Mononuclear cell (primary cell): ENCODE measurements around the gene SMPX. TPM values are rescaled to one million over a fixed set of nuclear protein-coding genes. Genes with fewer than 3 reads are reported as not detected.

Source experiments
- H3K27me3 ChIP-seq: 2 replicates; pipeline ENCODE4 v1.6.0; 2011; ENCODE audit warnings: low read length, control low read depth; ENCODE audit not compliant: insufficient read depth
- H3K4me1 ChIP-seq: 2 replicates; pipeline ENCODE4 v1.5.1; 2011; ENCODE audit warnings: mild to moderate bottlenecking, low read length, control low read depth; ENCODE audit not compliant: insufficient read depth
- H3K4me3 ChIP-seq: 2 replicates; pipeline ENCODE4 v1.5.1; 2011; ENCODE audit warnings: mild to moderate bottlenecking, low read length, moderate library complexity
- H3K9me3 ChIP-seq: 2 replicates; pipeline ENCODE4 v1.5.1; 2011; ENCODE audit warnings: low read depth, mild to moderate bottlenecking, control low read depth, low read length
- total RNA-seq: library from RNA; depleted of rRNA; stranded (reverse); fragments of >200 nt; gene quantifications from one replicate; pipeline ENCODE4 v1.2.3, GENCODE V29; 2012

The SMPX gene
- total RNA-seq, 1 donor: not detected

DNA sequence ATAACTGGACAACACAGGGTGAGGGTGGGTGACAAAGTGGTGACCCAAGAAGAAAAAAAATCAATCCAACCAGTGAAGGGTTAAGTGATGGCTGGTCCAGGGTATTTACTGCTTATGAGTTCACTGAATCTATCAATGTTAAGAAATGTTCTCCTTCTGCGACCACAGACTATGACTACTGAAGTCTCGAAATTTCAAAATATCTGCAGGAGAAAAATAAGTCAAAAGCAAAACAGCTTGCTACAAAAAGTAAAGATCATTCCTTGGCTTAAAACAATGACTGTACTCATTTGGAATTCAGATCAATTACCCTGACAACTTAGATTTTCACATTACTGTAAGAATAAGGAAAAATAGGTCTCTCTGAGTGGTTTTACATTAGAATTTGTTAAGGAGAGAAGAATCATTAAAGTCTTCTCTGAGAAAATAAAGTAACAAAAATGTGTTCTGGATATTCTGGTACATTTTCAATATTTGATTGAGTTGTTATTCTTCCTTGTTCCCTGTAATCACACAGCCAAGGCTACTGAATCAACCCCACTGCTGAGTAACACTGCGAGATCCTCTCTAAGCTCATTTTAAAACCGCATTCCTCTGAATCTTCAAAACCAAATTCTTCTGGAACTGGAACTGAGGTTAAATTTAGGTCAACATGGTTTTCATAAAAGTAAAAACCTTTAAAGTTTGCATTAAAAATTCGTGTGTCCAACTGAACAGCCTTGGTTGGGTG is 22.7 kb downstream of the SMPX start:
- Histone ChIP-seq H3K4me1 (no peaks in the 10 kb centered on the region), H3K9me3 (no peaks in the 10 kb centered on the region), H3K4me3 (no peak overlapping the region), H3K27me3 (no peaks in the 10 kb centered on the region)

DNA sequence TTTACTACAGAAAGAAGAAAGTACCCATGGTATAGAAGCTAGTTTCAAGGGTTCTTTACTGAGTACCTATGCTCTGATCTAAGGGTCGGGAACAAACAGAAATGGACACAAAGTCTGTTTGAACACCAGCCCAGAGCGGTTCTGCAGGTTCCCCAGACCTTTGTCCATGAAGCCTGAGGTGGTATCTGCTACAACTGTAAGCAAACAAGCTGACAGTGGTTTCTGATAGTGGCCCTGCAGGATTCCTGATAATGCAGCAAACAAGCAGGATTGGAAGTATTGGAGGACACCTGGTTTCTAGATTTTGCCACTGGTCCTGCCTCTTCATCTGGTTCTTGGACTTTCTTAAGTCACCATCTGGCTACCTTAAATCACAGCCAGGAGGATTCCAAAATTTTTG is 23.7 kb downstream of the SMPX start:
- H3K4me3 ChIP-seq: no peak overlapping the region
- H3K27me3 ChIP-seq: no peaks in the 10 kb centered on the region
- no peaks in the 10 kb centered on the region for H3K4me1 ChIP-seq
- no peaks in the 10 kb centered on the region for H3K9me3 ChIP-seq

DNA sequence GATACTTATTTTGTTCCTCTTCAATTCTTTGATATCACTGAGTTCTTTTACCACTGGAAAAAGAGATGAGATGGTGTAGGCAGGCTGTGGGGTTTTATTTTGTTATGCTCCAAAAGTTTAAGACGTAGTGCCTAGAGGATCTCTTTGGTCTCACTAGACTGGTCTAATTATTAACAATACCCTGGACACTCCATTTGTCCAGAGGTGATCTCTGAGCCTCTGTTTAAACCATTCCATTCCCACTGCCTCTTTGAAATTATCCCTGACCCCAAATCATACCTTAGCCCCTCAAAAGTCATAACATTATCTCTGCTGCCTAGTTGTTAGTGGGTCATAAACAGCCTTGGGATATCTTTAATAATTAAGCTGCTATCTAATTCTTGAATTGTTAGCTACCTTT is 24.2 kb downstream of the SMPX start:
- Histone ChIP-seq H3K4me1 (no peaks in the 10 kb centered on the region), H3K9me3 (no peaks in the 10 kb centered on the region), H3K27me3 (no peaks in the 10 kb centered on the region), H3K4me3 (no peak overlapping the region)

DNA sequence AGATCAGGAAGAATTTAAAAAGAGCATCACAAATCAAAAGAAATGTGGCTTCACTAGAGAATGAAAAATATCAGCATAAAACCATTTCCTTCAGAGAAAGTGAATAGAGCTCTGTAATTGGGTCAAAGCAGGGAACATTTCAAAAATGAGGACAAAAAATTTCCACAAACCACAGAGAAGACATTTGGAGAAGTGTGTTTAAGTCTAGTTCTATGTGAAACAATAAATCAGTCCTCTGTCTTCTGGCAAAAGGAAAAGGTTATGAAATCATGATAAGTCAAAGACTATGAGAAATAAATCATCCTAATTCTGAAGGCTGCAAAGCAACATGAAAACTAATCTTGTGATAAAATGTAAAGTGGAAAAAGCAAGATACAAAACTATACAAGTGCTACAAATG is 27.9 kb downstream of the SMPX start:
- Histone ChIP-seq H3K27me3 (no peaks in the 10 kb centered on the region), H3K9me3 (no peaks in the 10 kb centered on the region), H3K4me3 (no peak overlapping the region), H3K4me1 (no peaks in the 10 kb centered on the region)

DNA sequence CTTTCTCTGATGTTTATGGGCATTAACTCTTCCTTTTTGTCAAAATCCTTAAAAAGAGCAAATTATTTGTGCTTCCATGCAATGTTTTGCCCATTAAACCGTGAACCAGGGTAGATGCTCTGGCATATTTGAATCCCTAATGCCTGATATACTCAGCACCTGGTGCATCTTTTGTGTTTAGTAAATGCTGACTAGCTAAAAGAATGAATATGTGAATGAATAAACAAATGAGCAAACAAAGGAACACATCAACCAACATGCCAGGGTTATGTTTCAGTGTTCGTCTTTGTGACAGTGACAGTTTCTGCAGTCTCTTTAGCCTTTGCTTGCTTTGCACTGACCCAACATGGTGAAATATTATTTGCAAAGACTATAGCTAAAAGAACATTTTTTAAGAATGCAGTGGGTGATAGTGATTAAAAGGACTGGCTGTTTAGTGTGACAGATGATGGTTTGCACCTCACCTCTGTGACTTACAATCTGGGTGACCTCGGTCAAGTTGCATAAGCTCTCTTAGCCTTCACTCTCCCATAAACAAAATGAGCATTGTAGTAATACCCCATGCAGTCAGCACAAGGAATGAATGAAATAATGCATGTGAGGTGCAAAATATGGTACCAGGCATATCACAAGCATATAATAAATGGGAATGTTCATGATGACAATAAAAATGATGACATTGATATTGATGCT is 29.5 kb downstream of the SMPX start:
- Histone ChIP-seq H3K4me1 (no peaks in the 10 kb centered on the region), H3K9me3 (no peaks in the 10 kb centered on the region), H3K4me3 (no peak overlapping the region), H3K27me3 (no peaks in the 10 kb centered on the region)

DNA sequence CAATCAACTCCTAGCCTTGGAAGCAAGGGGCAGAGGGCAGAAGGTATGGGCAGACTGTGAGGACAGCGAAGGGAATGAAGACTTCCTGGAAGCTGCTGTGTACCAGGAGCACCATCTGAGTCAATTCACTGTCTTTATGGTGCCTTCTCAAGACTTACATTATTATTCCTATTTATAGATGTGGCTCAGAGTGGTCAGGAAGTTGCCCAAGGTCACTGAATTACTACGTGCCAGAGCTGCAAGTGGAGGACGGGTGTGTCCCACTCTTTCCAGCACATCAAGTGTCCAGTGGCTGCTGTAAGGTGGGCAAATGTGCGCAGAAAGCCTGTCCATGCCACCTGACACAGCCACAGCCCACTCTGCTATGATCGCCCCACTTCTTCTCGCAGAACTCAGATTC is 32.0 kb downstream of the SMPX start:
- H3K4me1 ChIP-seq: no peaks in the 10 kb centered on the region
- H3K27me3 ChIP-seq: no peaks in the 10 kb centered on the region
- H3K9me3 ChIP-seq: no peaks in the 10 kb centered on the region
- no peak overlapping the region for H3K4me3 ChIP-seq

DNA sequence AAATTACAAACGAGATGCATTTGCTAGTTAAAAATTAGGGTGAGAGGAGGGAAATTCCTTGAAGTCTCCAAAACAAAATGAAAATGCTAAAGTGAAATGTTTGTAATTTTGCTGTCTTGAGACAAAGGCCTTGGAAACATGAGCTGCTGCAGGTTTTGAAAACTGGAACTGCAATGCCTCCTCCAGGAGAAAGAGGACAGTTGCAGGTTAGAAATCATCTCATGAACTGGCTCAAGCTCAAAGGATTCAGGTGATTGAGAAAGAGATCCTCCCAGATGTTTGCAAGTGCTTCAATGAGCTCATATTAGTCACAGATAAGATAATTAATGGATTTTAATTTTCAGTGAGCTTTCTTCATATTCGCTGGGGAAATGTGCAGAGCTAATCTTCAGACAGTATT is 32.4 kb downstream of the SMPX start:
- H3K4me3 ChIP-seq: no peak overlapping the region
- no peaks in the 10 kb centered on the region for H3K9me3 ChIP-seq
- H3K4me1 ChIP-seq: no peaks in the 10 kb centered on the region
- H3K27me3 ChIP-seq: no peaks in the 10 kb centered on the region

DNA sequence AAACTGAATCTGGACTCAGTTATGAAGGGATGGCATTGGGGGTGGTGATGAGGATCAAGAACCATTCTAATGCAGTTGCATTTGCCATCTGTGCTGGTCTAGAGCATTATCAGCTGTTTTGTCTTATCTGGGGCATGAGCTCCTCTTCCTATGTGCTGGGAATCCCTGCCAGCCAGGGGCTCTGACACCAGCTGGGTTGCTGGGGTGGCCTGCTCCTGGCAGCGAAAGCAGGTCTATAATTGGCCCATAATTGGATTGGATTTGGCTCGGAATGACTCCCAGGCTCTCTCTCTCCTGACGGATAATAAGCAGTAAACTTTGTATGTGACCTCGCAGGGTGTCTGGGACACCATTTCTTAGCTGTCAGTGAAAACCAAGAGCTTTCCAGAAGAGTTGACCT is 34.1 kb downstream of the SMPX start:
- no peaks in the 10 kb centered on the region for H3K4me1 ChIP-seq
- no peak overlapping the region for H3K4me3 ChIP-seq

DNA sequence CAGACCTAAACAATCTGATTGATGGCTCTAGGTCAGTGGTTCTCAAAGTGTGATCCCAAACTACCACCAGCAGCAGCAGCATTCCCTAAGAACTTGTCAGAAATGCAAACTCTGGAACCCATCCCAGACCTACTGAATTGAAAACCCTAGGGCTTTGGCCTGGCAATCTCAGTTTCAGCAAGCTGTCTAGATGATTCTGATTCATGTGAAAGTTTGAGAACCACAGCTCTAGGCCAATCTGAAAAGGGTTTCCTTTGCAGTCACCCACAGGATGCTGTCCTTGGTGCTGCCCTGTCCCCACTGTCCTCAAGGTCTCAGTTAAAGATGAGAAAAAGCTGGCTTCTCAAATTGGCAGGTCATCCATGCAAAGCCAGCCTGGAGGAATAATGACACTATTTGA is 34.8 kb downstream of the SMPX start:
- Histone ChIP-seq H3K4me3 (no peak overlapping the region), H3K4me1 (no peaks in the 10 kb centered on the region), H3K27me3 (no peaks in the 10 kb centered on the region), H3K9me3 (no peaks in the 10 kb centered on the region)

More for the DNA sequence above, 34.1 kb downstream of the SMPX start:
- Histone ChIP-seq H3K27me3 (no peaks in the 10 kb centered on the region), H3K9me3 (no peaks in the 10 kb centered on the region)

DNA sequence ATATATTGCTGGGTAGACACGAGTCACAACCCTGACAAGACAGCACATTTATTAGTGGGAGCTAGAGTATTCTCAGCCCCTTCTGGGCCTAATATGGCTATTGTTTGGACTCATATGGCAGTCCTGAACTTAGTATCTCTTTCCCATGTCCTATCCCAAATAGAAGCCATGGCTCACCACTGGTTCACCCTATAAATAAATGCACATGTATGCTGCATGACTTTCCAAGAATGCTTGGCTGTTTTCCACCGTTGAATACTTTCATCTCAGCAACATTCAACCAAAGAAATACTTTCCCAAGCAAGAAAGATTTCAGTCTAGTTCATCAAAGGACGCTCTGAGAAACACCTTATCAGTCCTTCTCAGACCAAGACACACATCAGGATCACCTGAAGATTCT is 36.7 kb downstream of the SMPX start:
- Histone ChIP-seq H3K4me1 (no peaks in the 10 kb centered on the region), H3K9me3 (no peaks in the 10 kb centered on the region), H3K27me3 (no peaks in the 10 kb centered on the region), H3K4me3 (no peak overlapping the region)

DNA sequence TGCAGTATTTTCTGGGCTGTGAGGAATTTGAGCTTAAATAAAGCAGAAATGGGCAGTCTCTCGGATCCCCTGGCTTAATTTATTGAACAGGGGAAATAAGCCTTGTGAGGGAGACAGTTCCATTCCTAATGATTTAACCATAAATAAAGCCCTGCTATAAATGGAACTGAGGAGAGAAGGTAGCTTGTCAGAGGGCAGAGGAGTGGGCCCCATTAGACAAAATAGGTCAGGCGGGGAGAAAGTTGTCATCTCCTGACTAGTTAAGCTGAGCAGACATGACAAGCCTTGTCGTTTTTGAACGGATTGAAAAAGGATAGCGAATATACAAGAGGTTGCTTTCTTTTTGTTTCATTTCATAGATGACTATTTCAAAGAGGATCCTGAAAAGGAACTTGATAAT is 39.3 kb downstream of the SMPX start:
- H3K4me1 ChIP-seq: no peaks in the 10 kb centered on the region
- no peak overlapping the region for H3K4me3 ChIP-seq
- H3K27me3 ChIP-seq: no peaks in the 10 kb centered on the region
- no peaks in the 10 kb centered on the region for H3K9me3 ChIP-seq

DNA sequence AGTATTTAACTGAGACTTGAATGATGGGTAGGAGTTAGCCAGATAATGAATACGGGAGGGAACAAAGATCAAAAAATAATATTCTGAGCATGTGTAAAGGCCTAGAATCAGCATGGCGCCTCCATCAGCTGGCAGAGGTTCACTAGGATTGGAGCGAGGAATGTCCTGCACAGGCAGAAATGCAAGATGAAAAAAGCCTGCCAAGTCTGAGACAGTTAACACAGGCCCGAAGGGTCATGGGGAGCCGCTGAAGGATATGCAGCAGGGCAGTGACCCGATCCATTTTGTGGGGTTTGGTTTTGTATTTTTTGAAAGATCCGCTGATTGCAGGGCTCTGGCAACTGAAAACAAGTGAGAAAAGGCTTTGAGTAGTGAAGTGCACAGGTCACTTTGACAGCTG is 40.1 kb downstream of the SMPX start:
- H3K4me1 ChIP-seq: no peaks in the 10 kb centered on the region
- no peak overlapping the region for H3K4me3 ChIP-seq
- no peaks in the 10 kb centered on the region for H3K9me3 ChIP-seq
- H3K27me3 ChIP-seq: no peaks in the 10 kb centered on the region

DNA sequence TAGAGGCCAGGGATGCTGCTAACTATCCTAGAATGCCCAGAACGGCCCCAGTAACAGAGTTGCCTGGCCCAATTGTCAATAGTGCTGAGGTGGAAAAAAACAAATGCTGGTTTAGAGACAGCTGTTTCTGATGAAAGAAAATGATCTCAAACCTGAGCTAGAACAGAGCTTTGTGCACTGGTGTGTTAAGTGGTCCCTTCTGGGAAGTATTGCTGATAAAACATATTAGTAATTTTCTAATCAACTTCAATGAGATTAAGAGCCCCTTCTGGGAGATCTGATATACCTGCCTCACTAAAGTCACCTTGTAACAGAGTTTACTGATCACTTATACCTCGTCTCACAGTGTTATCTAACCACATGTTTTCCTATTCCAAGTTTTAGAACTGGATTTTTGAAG is 42.1 kb downstream of the SMPX start:
- Histone ChIP-seq H3K4me1 (no peaks in the 10 kb centered on the region), H3K9me3 (no peaks in the 10 kb centered on the region), H3K27me3 (no peaks in the 10 kb centered on the region), H3K4me3 (no peak overlapping the region)

DNA sequence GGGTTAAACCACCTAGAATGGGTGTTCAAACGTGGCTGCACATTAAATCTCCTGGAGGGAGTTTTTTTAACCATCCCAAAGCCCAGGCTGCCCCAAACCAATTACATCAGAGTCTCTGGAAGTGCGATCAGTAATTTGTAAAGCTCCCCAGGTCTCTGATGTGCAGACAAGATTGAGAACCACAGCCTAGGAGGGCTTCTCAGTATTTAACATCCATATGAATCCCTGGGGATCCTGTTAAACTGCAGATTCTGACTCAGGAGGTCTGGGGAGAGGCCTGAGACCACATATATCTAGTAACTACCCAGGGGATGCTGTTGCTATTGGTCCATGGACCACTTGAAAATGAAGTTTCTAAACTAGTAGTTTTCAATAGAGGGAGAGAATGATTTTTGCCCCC is 42.6 kb downstream of the SMPX start:
- Histone ChIP-seq H3K27me3 (no peaks in the 10 kb centered on the region), H3K4me3 (no peak overlapping the region), H3K9me3 (no peaks in the 10 kb centered on the region), H3K4me1 (no peaks in the 10 kb centered on the region)

DNA sequence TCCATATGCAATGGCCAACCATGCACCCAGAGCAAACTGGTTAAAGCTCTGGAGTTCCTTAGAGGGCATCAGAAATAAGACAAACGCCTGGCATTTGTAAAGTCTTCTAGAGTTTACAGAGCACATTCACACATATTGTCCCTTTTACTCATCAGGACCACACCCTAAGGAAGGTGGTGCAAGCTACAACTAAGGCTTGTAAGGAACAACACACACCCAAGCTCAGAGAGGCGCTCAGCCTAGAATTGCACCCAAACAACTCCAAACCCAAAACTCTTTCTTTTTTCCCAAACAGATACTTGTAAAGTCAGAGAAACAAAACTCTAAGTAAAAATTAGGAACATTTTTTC is 46.1 kb downstream of the SMPX start:
- no peaks in the 10 kb centered on the region for H3K4me1 ChIP-seq
- no peaks in the 10 kb centered on the region for H3K9me3 ChIP-seq
- H3K27me3 ChIP-seq: no peaks in the 10 kb centered on the region
- H3K4me3 ChIP-seq: no peak overlapping the region
